OCI-LY1 (cell line): ENCODE results near the gene GLIS1.

ENCODE experiments used
- H2AFZ ChIP-seq: fragments of 200-600 bp; sonication (generic), shearing (Covaris generic); 2 replicates; pipeline ENCODE4 v1.6.0; 2014; ENCODE audit warnings: antibody characterized with exemption, mild to moderate bottlenecking, low read length
- H3F3A ChIP-seq: fragments of 200-600 bp; sonication (generic), shearing (Covaris generic); 2 replicates; pipeline ENCODE4 v1.6.0; 2014; ENCODE audit warnings: mild to moderate bottlenecking, antibody characterized with exemption, low read length, moderate library complexity; ENCODE audit not compliant: insufficient read depth
- H3K27ac ChIP-seq: fragments of 200-600 bp; sonication (generic); 2 replicates; pipeline ENCODE4 v1.5.1; 2014; ENCODE audit warnings: low read length, mixed run types, mild to moderate bottlenecking, low read depth; ENCODE audit not compliant: poor library complexity, severe bottlenecking
- H3K27me3 ChIP-seq: fragments of 200-600 bp; sonication (generic); 2 replicates; pipeline ENCODE4 v1.6.0; 2014; ENCODE audit warnings: antibody characterized with exemption, mild to moderate bottlenecking, low read length, moderate library complexity; ENCODE audit not compliant: insufficient read depth
- H3K36me3 ChIP-seq: fragments of 200-600 bp; sonication (generic); 2 replicates; pipeline ENCODE4 v1.6.1; 2014; ENCODE audit warnings: mild to moderate bottlenecking, antibody characterized with exemption, low read length, moderate library complexity, mixed read lengths; ENCODE audit not compliant: insufficient read depth
- H3K4me1 ChIP-seq: fragments of 200-600 bp; sonication (generic); 2 replicates; pipeline ENCODE4 v1.5.1; 2014; ENCODE audit warnings: mild to moderate bottlenecking, low read length, moderate library complexity; ENCODE audit not compliant: insufficient read depth, severe bottlenecking
- H3K4me2 ChIP-seq: fragments of 200-600 bp; sonication (generic), shearing (Covaris generic); 2 replicates; pipeline ENCODE4 v1.6.1; 2014; ENCODE audit warnings: low read length
- H3K4me3 ChIP-seq: fragments of 200-600 bp; sonication (generic); 2 replicates; pipeline ENCODE4 v1.5.1; 2014; ENCODE audit warnings: low read length, low read depth, mild to moderate bottlenecking, mixed read lengths; ENCODE audit not compliant: poor library complexity, severe bottlenecking
- H3K79me2 ChIP-seq: fragments of 200-600 bp; shearing (Covaris generic); 2 replicates; pipeline ENCODE4 v1.6.1; 2016; ENCODE audit warnings: mixed run types, low read length, mixed read lengths; ENCODE audit not compliant: insufficient read depth
- H3K9ac ChIP-seq: fragments of 200-600 bp; sonication (generic), shearing (Covaris generic); 2 replicates; pipeline ENCODE4 v1.6.1; 2014; ENCODE audit warnings: mild to moderate bottlenecking, low read length, mixed read lengths
- H3K9me2 ChIP-seq: fragments of 200-600 bp; sonication (generic), shearing (Covaris generic); 2 replicates; pipeline ENCODE4 v1.6.1; 2014; ENCODE audit warnings: low read depth, mild to moderate bottlenecking, low read length, mixed read lengths
- H3K9me3 ChIP-seq: fragments of 200-600 bp; shearing (Covaris generic); 2 replicates; pipeline ENCODE4 v1.6.1; 2014; ENCODE audit warnings: low read length, mixed read lengths
- H4K20me1 ChIP-seq: fragments of 200-600 bp; sonication (generic), shearing (Covaris generic); 2 replicates; pipeline ENCODE4 v1.6.0; 2016; ENCODE audit warnings: mild to moderate bottlenecking, low read length; ENCODE audit not compliant: insufficient read depth
- EZH2 ChIP-seq: fragments of 200-600 bp; sonication (generic), shearing (Covaris generic); IDR thresholded peaks from 2 replicates; pipeline ENCODE4 v1.8.0; 2017; ENCODE audit warnings: borderline replicate concordance, mixed run types, mild to moderate bottlenecking, antibody characterized with exemption, low read length, moderate library complexity, mixed read lengths
- TF ChIP-seq, protein P1 (sequence below): fragments of 200-600 bp; sonication (generic), shearing (Covaris generic); IDR thresholded peaks from 2 replicates; pipeline ENCODE4 v1.5.1; 2017; ENCODE audit warnings: mild to moderate bottlenecking, antibody characterized with exemption, low read length, moderate library complexity, mixed read lengths

Gene GLIS1

DNA sequence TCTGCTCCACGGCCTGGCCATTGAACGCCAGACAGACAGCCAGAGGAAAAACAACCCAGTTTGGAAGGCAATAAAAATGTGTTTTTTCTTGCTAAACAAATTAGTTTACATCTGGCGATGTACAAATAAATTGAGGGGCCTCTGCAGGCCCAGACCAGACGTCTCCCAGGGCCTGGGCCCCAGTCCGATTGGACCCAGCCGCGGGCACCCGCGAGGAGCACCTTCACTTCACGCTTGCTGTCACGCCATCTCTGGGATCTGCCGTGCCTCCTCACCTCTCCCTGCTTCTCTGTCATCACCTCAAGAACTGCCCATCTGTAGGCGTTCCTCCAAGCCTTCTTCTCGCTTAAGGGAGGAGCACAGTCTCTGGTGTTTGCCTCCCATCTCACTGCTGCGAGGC is 61.5 kb downstream of the GLIS1 start:
- Histone ChIP-seq H3K4me2 (no peak overlapping the region), H3K27ac (no peak overlapping the region), H3K79me2 (no peaks in the 10 kb centered on the region), H4K20me1 (no peaks in the 10 kb centered on the region), H3K36me3 (no peaks in the 10 kb centered on the region), H2AFZ (no peak overlapping the region), H3K4me3 (no peak overlapping the region), H3K4me1 (no peaks in the 10 kb centered on the region), H3K9me3 (no peaks in the 10 kb centered on the region), H3K9ac (no peak overlapping the region), H3F3A (no peaks in the 10 kb centered on the region), H3K9me2 (no peaks in the 10 kb centered on the region), H3K27me3 (peaks cover 4% of the 10 kb centered on the region; the same call in 1 of the 2 replicates)
- no peak for TF ChIP-seq EZH2
- TF ChIP-seq, protein P1, sequence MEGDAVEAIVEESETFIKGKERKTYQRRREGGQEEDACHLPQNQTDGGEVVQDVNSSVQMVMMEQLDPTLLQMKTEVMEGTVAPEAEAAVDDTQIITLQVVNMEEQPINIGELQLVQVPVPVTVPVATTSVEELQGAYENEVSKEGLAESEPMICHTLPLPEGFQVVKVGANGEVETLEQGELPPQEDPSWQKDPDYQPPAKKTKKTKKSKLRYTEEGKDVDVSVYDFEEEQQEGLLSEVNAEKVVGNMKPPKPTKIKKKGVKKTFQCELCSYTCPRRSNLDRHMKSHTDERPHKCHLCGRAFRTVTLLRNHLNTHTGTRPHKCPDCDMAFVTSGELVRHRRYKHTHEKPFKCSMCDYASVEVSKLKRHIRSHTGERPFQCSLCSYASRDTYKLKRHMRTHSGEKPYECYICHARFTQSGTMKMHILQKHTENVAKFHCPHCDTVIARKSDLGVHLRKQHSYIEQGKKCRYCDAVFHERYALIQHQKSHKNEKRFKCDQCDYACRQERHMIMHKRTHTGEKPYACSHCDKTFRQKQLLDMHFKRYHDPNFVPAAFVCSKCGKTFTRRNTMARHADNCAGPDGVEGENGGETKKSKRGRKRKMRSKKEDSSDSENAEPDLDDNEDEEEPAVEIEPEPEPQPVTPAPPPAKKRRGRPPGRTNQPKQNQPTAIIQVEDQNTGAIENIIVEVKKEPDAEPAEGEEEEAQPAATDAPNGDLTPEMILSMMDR, result no peak

DNA sequence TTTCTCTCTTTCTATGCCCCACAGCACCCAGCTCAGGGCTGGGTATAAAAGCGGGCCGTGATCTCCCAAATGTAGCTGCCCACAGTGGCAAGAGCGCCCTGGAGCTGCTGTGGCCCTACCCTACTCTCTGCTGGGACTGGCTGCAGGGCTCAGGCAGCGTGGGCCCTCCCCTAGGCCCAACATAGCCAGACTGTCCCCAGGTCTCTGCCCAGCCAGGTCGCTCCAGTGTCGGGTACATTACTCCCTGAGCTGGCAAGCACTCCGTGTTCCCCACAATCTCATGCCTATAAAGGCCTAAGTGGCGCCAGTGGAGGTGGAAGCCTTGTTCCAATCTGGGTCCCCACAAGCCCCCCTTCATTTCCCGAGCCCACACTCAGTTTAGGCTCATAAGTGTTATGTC is 66.2 kb downstream of the GLIS1 start:
- H3K4me3 ChIP-seq, result no peak overlapping the region
- H3K9me3 ChIP-seq, result no peaks in the 10 kb centered on the region
- no peak overlapping the region for H3K4me2 ChIP-seq
- no peak overlapping the region for H3K27ac ChIP-seq
- no peaks in the 10 kb centered on the region for H3K9me2 ChIP-seq
- H4K20me1 ChIP-seq, result no peaks in the 10 kb centered on the region
- H3K9ac ChIP-seq, result no peak overlapping the region
- H2AFZ ChIP-seq, result no peak overlapping the region
- no peaks in the 10 kb centered on the region; the same call in 1 of the 2 replicates for H3K27me3 ChIP-seq
- H3K4me1 ChIP-seq, result no peaks in the 10 kb centered on the region
- TF ChIP-seq, protein P1, result no peak
- TF ChIP-seq EZH2, result no peak
- no peaks in the 10 kb centered on the region for H3K79me2 ChIP-seq
- no peaks in the 10 kb centered on the region for H3F3A ChIP-seq
- H3K36me3 ChIP-seq, result no peaks in the 10 kb centered on the region

DNA sequence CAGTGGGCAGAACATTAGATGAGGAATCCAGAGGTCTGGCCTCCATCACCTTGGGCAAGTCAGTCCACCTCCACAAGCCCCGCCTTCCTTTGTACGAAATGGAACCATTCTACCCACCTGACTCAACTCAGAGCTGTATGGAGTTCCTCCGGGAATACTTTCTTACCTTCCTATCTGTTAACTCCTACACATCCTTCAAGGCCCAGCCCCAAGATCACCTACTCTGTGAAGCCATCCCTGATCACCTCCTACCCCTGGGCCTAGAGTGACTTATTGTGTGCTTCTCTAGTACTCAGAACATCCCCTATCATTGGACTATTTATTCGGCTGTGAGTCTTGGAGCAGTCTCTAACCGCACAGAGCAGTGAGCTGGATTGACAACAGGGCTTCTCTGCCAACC is 66.7 kb downstream of the GLIS1 start:
- Histone ChIP-seq H3K4me3 (no peak overlapping the region), H3K79me2 (no peaks in the 10 kb centered on the region), H3K4me1 (no peaks in the 10 kb centered on the region), H4K20me1 (no peaks in the 10 kb centered on the region), H2AFZ (no peak overlapping the region), H3K9ac (no peak overlapping the region), H3K27me3 (no peaks in the 10 kb centered on the region; the same call in 1 of the 2 replicates), H3K36me3 (no peaks in the 10 kb centered on the region), H3K9me2 (no peaks in the 10 kb centered on the region), H3K9me3 (no peaks in the 10 kb centered on the region), H3F3A (no peaks in the 10 kb centered on the region), H3K27ac (no peak overlapping the region), H3K4me2 (no peak overlapping the region)
- TF ChIP-seq EZH2, result no peak
- TF ChIP-seq, protein P1, result no peak
